GM19455 (cell line): ENCODE data around the gene EHD1.

ENCODE experiments used
- ATAC-seq: cut with Tn5 transposase; IDR thresholded peaks from one replicate; pipeline ENCODE4 v1.9.1; 2021; ENCODE audit not compliant: unreplicated experiment

EHD1 gene

GRCh38 chr11:64845129-64845775 is 33.2 kb downstream of the EHD1 start:
- ATAC-seq = no peak

- no peak for ATAC-seq
These were observed 33.9 kb downstream of the EHD1 start, which contains the start of gene CDC42BPG for GRCh38 chr11:64844330-64845128. TSS of gene CDC42BPG (minus strand) at chr11:64844653. CDS start at chr11:64844569, 84 bp downstream.

DNA sequence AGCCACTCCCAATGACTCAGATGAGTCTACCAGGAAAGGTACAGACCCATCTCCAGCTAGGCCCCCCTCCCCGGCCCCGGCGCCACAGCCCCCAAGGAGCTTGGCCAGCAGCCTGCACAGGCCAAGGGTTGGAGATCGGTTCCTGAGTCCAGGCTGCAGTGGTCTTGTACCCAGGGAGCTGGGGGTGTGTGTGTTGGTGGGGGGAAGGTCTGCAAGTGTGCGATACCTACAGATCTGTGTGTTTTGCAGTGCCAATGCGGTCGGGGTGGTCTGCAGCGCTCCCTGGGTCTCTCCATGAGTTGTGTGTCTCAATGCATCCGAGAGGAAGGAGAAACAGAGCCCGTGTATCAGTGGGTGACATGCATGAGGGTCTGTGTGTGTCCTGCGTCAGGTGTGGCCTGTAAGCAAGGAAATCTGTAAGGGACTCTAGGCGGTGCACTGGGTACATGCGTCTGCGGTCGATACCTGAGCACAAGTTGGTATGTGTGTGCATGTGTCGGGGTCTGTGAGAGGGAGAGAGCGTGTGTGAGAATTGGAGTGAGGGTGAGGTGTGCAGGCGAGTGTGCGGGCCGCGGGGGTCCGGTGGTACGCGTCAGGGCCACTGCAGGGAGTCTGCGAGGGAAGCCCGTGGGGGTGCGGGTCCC is 34.6 kb downstream of the EHD1 start:
- no peak for ATAC-seq

DNA sequence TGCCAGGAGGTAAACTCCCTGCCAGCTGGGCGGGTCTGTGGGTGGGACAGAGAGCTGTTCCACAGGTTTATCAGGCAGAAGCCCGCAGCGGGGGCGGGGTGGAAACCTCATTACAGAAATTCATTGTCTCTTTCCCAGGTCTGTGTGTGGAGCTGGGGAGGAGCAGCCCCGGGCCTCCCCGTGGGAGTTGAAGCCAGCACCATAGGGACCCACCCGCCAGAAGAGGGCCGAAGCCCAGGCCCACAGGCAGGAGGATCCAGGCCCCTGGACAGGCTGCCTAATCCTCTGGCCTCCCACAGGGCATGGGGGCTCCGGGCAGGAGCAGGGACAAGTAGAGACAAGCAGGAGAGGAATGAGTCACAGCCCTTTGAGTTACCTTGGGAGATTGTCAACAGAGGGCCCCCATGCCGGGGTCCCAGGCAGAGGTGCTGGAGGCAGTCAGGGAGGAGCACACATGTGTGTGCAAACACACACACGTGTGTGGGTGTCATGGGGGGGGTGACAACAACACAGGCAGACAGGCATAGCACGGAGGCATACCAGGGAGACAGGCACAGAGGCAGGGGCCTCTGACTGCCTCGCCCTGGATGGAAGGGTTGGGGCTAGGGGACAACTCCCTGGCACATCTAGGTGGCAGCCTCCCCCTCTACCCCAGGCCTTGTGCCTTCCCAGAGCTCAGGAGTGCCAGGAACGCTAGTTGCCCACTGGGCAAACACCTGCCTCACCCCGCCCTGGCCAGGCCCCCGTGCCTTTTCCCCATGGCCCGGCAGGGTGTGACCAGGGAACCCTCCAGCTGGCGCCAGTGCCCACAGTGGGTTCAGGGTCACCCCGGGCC is 35.4 kb downstream of the EHD1 start:
- no peak for ATAC-seq

GRCh38 chr11:64842366-64842759 is 36.1 kb downstream of the EHD1 start:
- no peak for ATAC-seq

GRCh38 chr11:64841592-64842365 is 36.6 kb downstream of the EHD1 start:
- no peak for ATAC-seq

GRCh38 chr11:64839887-64840782 is 38.3 kb downstream of the EHD1 start:
- no peak for ATAC-seq

- ATAC-seq = no peak
These were observed 39.1 kb downstream of the EHD1 start for GRCh38 chr11:64839335-64839734.

- no peak for ATAC-seq
These were observed 39.7 kb downstream of the EHD1 start for GRCh38 chr11:64838600-64839334.

- ATAC-seq = no peak
These were observed 40.5 kb downstream of the EHD1 start for GRCh38 chr11:64837887-64838351.

GRCh38 chr11:64836448-64837072 is 41.9 kb downstream of the EHD1 start:
- ATAC-seq = no peak

- ATAC-seq = no peak
These were observed 42.6 kb downstream of the EHD1 start for GRCh38 chr11:64835616-64836447.

DNA sequence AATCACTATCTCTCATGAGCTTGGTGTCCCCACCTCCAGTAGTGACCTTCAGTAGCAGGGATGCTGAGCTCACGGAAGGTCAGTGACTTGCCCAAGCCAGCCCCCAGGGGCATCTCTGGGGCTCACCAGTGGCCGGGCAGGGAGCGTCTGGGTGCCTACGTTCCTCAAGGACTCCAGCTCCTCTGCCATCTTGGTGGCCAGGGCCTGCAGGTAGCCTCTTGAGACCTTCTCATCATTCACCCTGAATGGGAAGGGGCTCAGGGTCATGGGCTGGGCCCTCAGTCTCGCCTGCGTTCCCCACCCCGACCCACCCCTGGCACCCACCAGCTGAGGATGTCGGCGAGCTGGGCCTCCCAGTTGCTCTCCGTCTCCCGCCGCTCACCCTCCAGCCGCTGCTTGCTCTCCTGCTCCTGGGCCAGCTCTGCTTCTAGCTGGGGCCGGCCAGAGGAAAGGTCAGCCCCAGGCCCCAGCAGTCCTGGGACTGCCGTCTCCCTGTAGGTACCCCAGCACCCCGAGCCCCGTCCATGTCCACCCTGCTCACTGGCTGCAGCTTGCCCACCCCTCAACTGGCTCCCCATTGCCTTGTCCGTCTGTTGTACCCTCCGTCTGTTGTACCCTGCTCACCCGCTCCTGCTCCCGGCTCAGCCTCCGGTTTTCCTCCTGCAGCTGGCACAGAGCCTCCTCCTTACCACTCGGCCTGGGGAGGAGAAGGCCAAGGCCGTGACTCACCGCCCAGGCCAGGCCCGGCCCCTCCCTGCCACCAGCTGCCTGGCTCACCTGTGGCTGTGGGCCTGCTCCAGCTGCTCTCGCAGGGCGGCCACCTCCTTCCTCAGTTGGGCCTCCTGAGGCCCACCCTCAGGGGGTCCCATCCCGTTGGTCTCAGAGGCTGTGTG is 43.5 kb downstream of the EHD1 start:
- ATAC-seq = no peak

DNA sequence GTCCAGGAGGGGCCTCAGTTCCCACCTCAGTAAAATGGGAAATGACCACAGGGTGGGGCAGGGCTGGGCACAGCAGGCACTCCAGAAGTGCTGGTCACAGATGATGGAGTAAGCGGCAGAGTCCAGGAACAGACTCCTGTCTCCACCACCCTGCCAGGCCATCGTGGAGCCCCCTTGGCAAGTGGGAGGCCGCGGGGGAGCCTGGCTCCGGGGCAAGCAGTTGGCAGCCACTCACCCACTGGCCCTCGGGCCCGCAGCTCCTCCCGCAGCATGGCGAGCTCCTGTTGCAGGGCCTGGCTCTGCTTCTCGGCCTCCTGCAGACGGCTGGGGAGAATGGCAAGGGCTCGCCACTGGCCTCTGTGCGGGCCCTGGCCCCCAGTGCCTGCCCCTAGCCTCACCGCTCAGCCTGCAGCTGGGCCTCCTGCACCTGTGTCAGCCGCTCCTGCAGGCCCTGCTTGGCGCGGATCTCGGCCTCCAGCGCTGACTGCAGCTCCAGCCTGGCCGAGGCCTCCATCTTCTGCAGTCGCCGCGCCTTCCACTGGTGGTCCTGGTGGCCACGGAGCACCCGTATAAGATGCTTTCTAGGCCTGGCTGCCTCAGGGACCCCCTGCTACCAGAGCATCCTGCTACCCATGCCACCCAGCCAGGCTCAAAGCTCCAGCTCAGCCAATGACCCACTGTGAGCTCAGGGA is 44.2 kb downstream of the EHD1 start:
- ATAC-seq = no peak

- no peak for ATAC-seq
These were observed 44.9 kb downstream of the EHD1 start for GRCh38 chr11:64833509-64833908.

- no peak for ATAC-seq
These were observed 45.3 kb downstream of the EHD1 start for GRCh38 chr11:64833198-64833502.
